K562 treated with DMSO at 1 percent for 4 hours (cell line): ENCODE measurements around the gene EFNA4. TPM values are rescaled to one million over a fixed set of nuclear protein-coding genes. Genes with fewer than 3 reads are reported as not detected.

Experiments used
- total RNA-seq: library from RNA; unstranded; fragments of 300-600 nt; gene quantifications from 2 replicates; pipeline ENCODE4 v1.2.3, GENCODE V29; 2022; ENCODE audit not compliant: insufficient read depth

Gene EFNA4, protein sequence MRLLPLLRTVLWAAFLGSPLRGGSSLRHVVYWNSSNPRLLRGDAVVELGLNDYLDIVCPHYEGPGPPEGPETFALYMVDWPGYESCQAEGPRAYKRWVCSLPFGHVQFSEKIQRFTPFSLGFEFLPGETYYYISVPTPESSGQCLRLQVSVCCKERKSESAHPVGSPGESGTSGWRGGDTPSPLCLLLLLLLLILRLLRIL
- total RNA-seq, result 10.5 and 16.5 TPM in 2 replicates

GRCh38 chr1:155063550-155064110 lies at the start of gene EFNA4:
EFNA4 (plus strand) TSS chr1:155063740; CDS start chr1:155063824, 84 bp downstream.

GRCh38 chr1:155033524-155033923 lies 30.0 kb upstream of the EFNA4 start, which contains the start of the genes DCST1 and DCST2:
DCST1 (plus strand) TSS chr1:155033824; CDS start chr1:155034037, 213 bp downstream.
DCST2 (minus strand) TSS chr1:155033781; CDS start chr1:155033701, 80 bp downstream.

DNA sequence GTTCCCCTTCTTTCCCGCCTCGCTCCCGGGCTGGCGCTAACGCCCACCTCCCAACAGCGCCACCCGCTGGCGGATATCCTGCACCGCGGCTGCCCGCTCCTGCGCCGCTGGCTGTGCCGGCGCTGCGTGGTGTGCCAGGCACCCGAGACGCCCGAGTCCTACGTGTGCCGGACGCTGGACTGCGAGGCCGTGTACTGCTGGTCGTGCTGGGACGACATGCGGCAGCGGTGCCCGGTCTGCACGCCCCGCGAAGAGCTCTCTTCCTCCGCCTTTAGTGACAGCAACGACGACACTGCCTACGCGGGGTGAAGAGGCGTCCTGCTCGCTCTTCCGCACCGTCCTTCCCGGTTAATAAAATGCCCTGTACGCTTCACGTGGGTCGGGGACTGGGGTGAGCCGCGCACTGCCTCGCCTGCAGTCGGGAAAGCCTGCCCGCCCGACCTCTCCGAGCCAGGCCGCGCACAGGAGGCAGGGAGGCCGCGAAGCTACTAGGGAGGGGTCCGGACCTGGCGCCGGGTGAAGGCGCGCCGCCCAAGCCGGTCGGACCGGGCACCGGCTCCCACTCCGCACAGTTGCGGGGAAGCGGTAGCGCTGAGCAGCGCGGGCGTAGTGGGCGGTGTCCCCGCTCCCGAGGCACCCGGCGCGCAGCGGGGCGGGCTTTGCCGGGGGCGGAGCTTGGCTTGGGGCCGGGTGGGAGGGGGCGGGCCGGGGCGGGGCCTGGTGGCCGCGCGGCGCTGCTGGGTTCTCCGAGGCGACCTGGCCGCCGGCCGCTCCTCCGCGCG lies 12.8 kb upstream of the EFNA4 start, which contains the start of gene ADAM15:
ADAM15 (plus strand) TSS at position 757 of the 782 bp plus-strand sequence. CDS start 71 bp downstream, outside the sequence.

GRCh38 chr1:155078469-155079209 lies 15.1 kb downstream of the EFNA4 start, which contains the start of gene EFNA3:
EFNA3 (plus strand) TSS chr1:155078837; CDS start chr1:155078942, 105 bp downstream.

Other genes starting within 250 kb of the EFNA4 start
- gene KCNN3, start 193.5 kb upstream of the EFNA4 start, total RNA-seq, result 0.24 TPM in 1 of 2 replicates, not detected in the other
- gene PMVK, start 127.0 kb upstream of the EFNA4 start, total RNA-seq, result 15.0 and 15.4 TPM in 2 replicates
- gene PBXIP1, start 107.6 kb upstream of the EFNA4 start, total RNA-seq, result 17.2 and 18.4 TPM in 2 replicates
- gene PYGO2, start 102.0 kb upstream of the EFNA4 start, total RNA-seq, result 33.7 and 39.2 TPM in 2 replicates
- gene SHC1, start 93.0 kb upstream of the EFNA4 start, total RNA-seq, result 39.1 and 42.7 TPM in 2 replicates
- gene CKS1B, start 89.1 kb upstream of the EFNA4 start, total RNA-seq, result 495 and 528 TPM in 2 replicates
- 32.2 and 39.4 TPM in 2 replicates for gene FLAD1, start 80.4 kb upstream of the EFNA4 start, total RNA-seq
- not detected in 2 replicates for gene LENEP, start 70.2 kb upstream of the EFNA4 start, total RNA-seq
- 27.9 and 35.5 TPM in 2 replicates for gene ZBTB7B, start 60.9 kb upstream of the EFNA4 start, total RNA-seq
- gene DCST2, start 30.0 kb upstream of the EFNA4 start, total RNA-seq, result not detected in 2 replicates
- not detected in 2 replicates for gene DCST1, start 29.9 kb upstream of the EFNA4 start, total RNA-seq
- gene ADAM15, start 12.4 kb upstream of the EFNA4 start, total RNA-seq, result 40.7 and 46.0 TPM in 2 replicates
- 3.1 and 5.9 TPM in 2 replicates for gene EFNA3, start 15.1 kb downstream of the EFNA4 start, total RNA-seq
- 5.1 and 5.9 TPM in 2 replicates for gene EFNA1, start 64.1 kb downstream of the EFNA4 start, total RNA-seq
- gene SLC50A1, start 72.1 kb downstream of the EFNA4 start, total RNA-seq, result 96.4 and 104 TPM in 2 replicates
- 120 and 130 TPM in 2 replicates for gene DPM3, start 76.8 kb downstream of the EFNA4 start, total RNA-seq
- gene KRTCAP2, start 109.6 kb downstream of the EFNA4 start, total RNA-seq, result 290 and 308 TPM in 2 replicates
- 0.40 TPM in 1 of 2 replicates, not detected in the other for gene TRIM46, start 110.1 kb downstream of the EFNA4 start, total RNA-seq
- 5.3 and 6.6 TPM in 2 replicates for gene THBS3, start 144.2 kb downstream of the EFNA4 start, total RNA-seq
- gene MTX1, start 145.0 kb downstream of the EFNA4 start, total RNA-seq, result 69.3 and 70.9 TPM in 2 replicates
- gene ENTREP3, start 191.7 kb downstream of the EFNA4 start, total RNA-seq, result 30.0 and 43.2 TPM in 2 replicates
- gene SCAMP3, start 198.6 kb downstream of the EFNA4 start, total RNA-seq, result 109 and 131 TPM in 2 replicates
- gene CLK2, start 209.8 kb downstream of the EFNA4 start, total RNA-seq, result 28.5 and 34.6 TPM in 2 replicates
- 3.2 and 4.2 TPM in 2 replicates for gene HCN3, start 213.7 kb downstream of the EFNA4 start, total RNA-seq
- gene PKLR, start 237.7 kb downstream of the EFNA4 start, total RNA-seq, result 25.1 and 25.8 TPM in 2 replicates
- gene FDPS, start 245.1 kb downstream of the EFNA4 start, total RNA-seq, result 237 and 248 TPM in 2 replicates